GM21619 (cell line): ENCODE results near the gene TNFRSF12A.
A peak's percentile ranks its signal among the peaks of the same experiment; 100 is the strongest.

Experiments
- ATAC-seq: cut with Tn5 transposase; IDR thresholded peaks from one replicate; pipeline ENCODE4 v1.9.1; 2021; ENCODE audit not compliant: unreplicated experiment

The TNFRSF12A gene

GRCh38 chr16:3020247-3020603 is at the start of gene TNFRSF12A:
Gene TNFRSF12A, plus strand, starts transcription at chr16:3020368. Its CDS starts 30 bp downstream, at chr16:3020398.
- ATAC-seq: no peak

- ATAC-seq: no peak
These were observed 49.6 kb upstream of the TNFRSF12A start for GRCh38 chr16:2970563-2970962.

- no peak for ATAC-seq
These were observed 48.8 kb upstream of the TNFRSF12A start for GRCh38 chr16:2971134-2971984.

GRCh38 chr16:2971985-2972784 is 48.0 kb upstream of the TNFRSF12A start:
- ATAC-seq: no peak

GRCh38 chr16:2973093-2973492 is 47.1 kb upstream of the TNFRSF12A start:
- ATAC-seq: no peak

GRCh38 chr16:2973605-2974318 is 46.4 kb upstream of the TNFRSF12A start:
- ATAC-seq: no peak

GRCh38 chr16:2974319-2975056 is 45.7 kb upstream of the TNFRSF12A start:
- no peak for ATAC-seq

- no peak for ATAC-seq
These were observed 44.9 kb upstream of the TNFRSF12A start for GRCh38 chr16:2975161-2975795.

GRCh38 chr16:2976201-2976600 is 44.0 kb upstream of the TNFRSF12A start:
- ATAC-seq: no peak

GRCh38 chr16:2976673-2977072 is 43.5 kb upstream of the TNFRSF12A start:
- ATAC-seq: no peak

GRCh38 chr16:2977440-2977839 is 42.7 kb upstream of the TNFRSF12A start:
- no peak for ATAC-seq

- ATAC-seq: no peak
These were observed 40.4 kb upstream of the TNFRSF12A start for GRCh38 chr16:2979669-2980226.

- ATAC-seq: peak; percentile 66
These were observed 39.7 kb upstream of the TNFRSF12A start, which contains the start of gene PKMYT1 for GRCh38 chr16:2980227-2981176. Gene PKMYT1, minus strand, starts transcription at chr16:2980446. Its CDS starts 789 bp downstream, at chr16:2979657.

- no peak for ATAC-seq
These were observed 38.8 kb upstream of the TNFRSF12A start for GRCh38 chr16:2981177-2981898.

GRCh38 chr16:2981899-2982250 is 38.3 kb upstream of the TNFRSF12A start:
- ATAC-seq: no peak

- no peak for ATAC-seq
These were observed 37.8 kb upstream of the TNFRSF12A start for GRCh38 chr16:2982402-2982801.

- ATAC-seq: peak; percentile 36
These were observed 36.4 kb upstream of the TNFRSF12A start for GRCh38 chr16:2983706-2984136.

GRCh38 chr16:2985462-2985861 is 34.7 kb upstream of the TNFRSF12A start:
- ATAC-seq: no peak
